ENCODE data around the gene ZNF205. TPM values are rescaled to one million over a fixed set of nuclear protein-coding genes. Genes with fewer than 3 reads are reported as not detected.
A peak's percentile ranks its signal among the peaks of the same experiment; 100 is the strongest.

ZNF205 gene
- total and polyA plus RNA-seq, 2 of the 13 experiments (the other 11 are each of a cell fraction or from before 2014, with no cell fraction given), result 5.8 to 10.2 TPM

DNA sequence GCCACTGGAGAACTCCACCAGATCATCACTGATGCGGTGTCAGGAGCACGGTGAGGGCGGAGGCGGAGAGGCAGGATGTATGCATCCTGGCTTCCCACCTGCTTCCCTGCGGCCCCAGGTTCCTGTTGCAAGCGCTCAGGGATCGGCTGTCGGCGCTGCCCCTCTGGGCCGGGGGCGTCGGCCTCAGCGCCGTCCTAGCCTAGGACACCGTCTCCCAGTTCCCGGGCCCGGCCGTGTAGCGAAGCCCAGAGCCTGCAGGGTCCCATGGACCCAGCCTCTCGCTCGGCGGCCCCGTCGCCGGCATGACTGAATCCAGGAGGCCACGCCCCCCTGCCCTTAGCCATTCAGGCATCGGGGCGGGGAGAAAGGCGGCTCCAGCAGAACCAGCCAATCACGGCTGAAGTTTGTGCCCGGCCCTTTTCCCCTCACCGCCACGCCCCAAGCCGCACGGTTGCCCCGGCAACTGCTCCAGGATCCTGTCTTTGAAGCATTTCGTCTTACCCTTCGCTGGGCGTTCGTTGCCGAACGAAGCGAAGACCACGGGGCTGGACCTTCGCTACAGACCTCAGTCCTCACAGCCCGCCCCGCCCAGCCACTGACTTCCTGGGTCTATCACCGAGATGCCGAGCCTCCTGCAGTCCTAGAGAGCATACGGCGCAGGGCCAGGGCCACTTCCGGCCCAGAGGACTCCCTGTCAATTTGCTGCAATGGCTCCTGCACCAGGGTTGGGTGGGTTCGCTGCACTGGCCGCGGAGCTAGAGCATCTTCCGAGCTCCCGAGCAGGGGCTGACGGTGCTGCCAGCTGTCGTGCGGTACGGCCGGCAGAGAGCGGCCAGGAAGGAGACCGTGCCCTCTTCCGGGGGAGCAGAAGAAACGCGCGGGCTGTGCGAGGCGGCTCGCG, 11.8 kb downstream of the ZNF205 start (continued):
- TF ChIP-seq ZNF326 (CRISPR knock-in tag; IDR thresholded peaks at IDR 0.05; ENCODE audit: borderline replicate concordance) (no peak; the same call in 1 of the 2 replicates), IRX3 (CRISPR knock-in tag; IDR thresholded peaks at IDR 0.05; ENCODE audit: borderline replicate concordance, low read depth) (no peak), ZNF552 (CRISPR knock-in tag; IDR thresholded peaks at IDR 0.05; ENCODE audit: borderline replicate concordance) (0 out of 2 replicates have a peak, but pooled peaks have one; percentile 37), ZNF564 (CRISPR knock-in tag; IDR thresholded peaks at IDR 0.05) (peak; percentile 48; the same call in 1 of the 2 replicates), HES4 (CRISPR knock-in tag; IDR thresholded peaks at IDR 0.05; ENCODE audit: borderline replicate concordance) (no peak), SIN3A (IDR thresholded peaks at IDR 0.05; ENCODE audit: borderline replicate concordance, low read depth, low read length) (peak; percentile 68), RFX5 (IDR thresholded peaks at IDR 0.05; ENCODE audit: low read depth, low read length) (no peak), NCOA1 (CRISPR knock-in tag; IDR thresholded peaks at IDR 0.05) (no peak), PAX8 (CRISPR knock-in tag; IDR thresholded peaks at IDR 0.05; ENCODE audit: borderline replicate concordance) (no peak), TSC22D2 (CRISPR knock-in tag; IDR thresholded peaks at IDR 0.05; ENCODE audit: borderline replicate concordance) (no peak; the same call in 1 of the 2 replicates), ZNF383 (CRISPR knock-in tag; IDR thresholded peaks at IDR 0.05; ENCODE audit: borderline replicate concordance) (no peak), ATF7 (IDR thresholded peaks at IDR 0.05) (no peak), ATF7 (CRISPR knock-in tag; IDR thresholded peaks at IDR 0.05) (peak; percentile 49), ZNF34 (CRISPR knock-in tag; IDR thresholded peaks at IDR 0.05; ENCODE audit: borderline replicate concordance) (no peak), ZNF83 (CRISPR knock-in tag; IDR thresholded peaks at IDR 0.05; ENCODE audit: borderline replicate concordance) (0 out of 2 replicates have a peak, but pooled peaks have one; percentile 41), MTA1 (CRISPR knock-in tag; IDR thresholded peaks at IDR 0.05; ENCODE audit: borderline replicate concordance) (no peak; the same call in 1 of the 2 replicates), HOXD1 (CRISPR knock-in tag; IDR thresholded peaks at IDR 0.05) (0 out of 2 replicates have a peak, but pooled peaks have one; percentile 50), MTF2 (CRISPR knock-in tag; IDR thresholded peaks at IDR 0.05; ENCODE audit: borderline replicate concordance) (no peak)
- TF ChIP-seq, protein P1, sequence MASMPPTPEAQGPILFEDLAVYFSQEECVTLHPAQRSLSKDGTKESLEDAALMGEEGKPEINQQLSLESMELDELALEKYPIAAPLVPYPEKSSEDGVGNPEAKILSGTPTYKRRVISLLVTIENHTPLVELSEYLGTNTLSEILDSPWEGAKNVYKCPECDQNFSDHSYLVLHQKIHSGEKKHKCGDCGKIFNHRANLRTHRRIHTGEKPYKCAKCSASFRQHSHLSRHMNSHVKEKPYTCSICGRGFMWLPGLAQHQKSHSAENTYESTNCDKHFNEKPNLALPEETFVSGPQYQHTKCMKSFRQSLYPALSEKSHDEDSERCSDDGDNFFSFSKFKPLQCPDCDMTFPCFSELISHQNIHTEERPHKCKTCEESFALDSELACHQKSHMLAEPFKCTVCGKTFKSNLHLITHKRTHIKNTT (CRISPR knock-in tag; IDR thresholded peaks at IDR 0.05), result no peak
- TF ChIP-seq, protein P2, sequence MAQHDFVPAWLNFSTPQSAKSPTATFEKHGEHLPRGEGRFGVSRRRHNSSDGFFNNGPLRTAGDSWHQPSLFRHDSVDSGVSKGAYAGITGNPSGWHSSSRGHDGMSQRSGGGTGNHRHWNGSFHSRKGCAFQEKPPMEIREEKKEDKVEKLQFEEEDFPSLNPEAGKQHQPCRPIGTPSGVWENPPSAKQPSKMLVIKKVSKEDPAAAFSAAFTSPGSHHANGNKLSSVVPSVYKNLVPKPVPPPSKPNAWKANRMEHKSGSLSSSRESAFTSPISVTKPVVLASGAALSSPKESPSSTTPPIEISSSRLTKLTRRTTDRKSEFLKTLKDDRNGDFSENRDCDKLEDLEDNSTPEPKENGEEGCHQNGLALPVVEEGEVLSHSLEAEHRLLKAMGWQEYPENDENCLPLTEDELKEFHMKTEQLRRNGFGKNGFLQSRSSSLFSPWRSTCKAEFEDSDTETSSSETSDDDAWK (CRISPR knock-in tag; IDR thresholded peaks at IDR 0.05), result no peak
- TF ChIP-seq, protein P3, sequence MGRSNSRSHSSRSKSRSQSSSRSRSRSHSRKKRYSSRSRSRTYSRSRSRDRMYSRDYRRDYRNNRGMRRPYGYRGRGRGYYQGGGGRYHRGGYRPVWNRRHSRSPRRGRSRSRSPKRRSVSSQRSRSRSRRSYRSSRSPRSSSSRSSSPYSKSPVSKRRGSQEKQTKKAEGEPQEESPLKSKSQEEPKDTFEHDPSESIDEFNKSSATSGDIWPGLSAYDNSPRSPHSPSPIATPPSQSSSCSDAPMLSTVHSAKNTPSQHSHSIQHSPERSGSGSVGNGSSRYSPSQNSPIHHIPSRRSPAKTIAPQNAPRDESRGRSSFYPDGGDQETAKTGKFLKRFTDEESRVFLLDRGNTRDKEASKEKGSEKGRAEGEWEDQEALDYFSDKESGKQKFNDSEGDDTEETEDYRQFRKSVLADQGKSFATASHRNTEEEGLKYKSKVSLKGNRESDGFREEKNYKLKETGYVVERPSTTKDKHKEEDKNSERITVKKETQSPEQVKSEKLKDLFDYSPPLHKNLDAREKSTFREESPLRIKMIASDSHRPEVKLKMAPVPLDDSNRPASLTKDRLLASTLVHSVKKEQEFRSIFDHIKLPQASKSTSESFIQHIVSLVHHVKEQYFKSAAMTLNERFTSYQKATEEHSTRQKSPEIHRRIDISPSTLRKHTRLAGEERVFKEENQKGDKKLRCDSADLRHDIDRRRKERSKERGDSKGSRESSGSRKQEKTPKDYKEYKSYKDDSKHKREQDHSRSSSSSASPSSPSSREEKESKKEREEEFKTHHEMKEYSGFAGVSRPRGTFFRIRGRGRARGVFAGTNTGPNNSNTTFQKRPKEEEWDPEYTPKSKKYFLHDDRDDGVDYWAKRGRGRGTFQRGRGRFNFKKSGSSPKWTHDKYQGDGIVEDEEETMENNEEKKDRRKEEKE (IDR thresholded peaks at IDR 0.05), result no peak
- TF ChIP-seq, protein P4, sequence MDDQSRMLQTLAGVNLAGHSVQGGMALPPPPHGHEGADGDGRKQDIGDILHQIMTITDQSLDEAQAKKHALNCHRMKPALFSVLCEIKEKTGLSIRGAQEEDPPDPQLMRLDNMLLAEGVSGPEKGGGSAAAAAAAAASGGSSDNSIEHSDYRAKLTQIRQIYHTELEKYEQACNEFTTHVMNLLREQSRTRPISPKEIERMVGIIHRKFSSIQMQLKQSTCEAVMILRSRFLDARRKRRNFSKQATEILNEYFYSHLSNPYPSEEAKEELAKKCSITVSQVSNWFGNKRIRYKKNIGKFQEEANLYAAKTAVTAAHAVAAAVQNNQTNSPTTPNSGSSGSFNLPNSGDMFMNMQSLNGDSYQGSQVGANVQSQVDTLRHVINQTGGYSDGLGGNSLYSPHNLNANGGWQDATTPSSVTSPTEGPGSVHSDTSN (CRISPR knock-in tag; IDR thresholded peaks at IDR 0.05; ENCODE audit: borderline replicate concordance), result peak; percentile 29; the same call in 1 of the 2 replicates

All from HepG2 (cell line).